Measurements from ENCODE around the gene ATP6V1C2. TPM values are rescaled to one million over a fixed set of nuclear protein-coding genes. Genes with fewer than 3 reads are reported as not detected.

Gene ATP6V1C2
- polyA plus RNA-seq, 3 donors: 0.03 TPM; not detected in 2

DNA sequence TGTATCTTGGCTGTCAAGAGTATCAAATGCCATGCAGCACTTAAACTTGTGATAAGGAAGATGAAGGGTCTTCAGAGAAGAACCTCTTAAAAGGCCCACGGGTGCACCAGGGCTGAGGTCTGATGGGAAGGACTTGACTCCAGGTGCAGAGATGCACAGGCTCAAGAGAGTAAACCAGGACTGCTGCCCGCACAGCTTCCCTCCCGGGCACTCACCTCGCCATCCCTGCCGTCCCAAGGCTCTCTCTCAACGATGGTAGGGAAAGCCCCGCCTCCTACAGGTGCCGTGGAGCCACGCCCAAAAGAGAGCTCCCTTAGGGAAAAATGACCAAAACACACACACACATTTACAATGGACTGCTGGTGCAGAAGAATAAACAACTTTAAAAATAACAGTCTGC, 63.3 kb downstream of the ATP6V1C2 start:
- no peak overlapping the region for H3K27ac Mint-ChIP-seq

DNA sequence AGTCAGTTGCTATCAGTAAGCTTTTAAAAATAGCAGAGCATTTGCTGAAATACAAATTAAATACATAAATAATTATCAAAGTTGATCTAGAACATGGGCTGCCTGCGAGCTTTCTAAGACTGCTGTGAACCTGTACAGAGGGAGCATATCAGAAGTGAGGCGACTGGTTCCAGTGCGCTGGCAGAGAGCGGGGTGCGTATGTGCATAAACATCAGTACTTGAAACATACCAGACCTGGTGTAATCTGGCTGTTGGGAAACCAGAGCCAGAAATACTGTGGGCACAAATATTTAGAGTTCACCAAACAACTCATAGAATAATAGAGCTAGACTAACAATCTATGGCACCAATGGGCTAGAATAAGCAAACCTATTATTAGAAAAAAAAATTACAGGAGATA, 63.8 kb downstream of the ATP6V1C2 start:
- H3K27me3 ChIP-seq (ENCODE audit: control insufficient read depth in 2 of 2, insufficient read depth in 2 of 2, low read length in 2 of 2): no peaks in the 10 kb centered on the region
- H3K4me3 ChIP-seq (replicated peaks in 1 of 3; ENCODE audit: low read depth in 2 of 3, low read length in 3 of 3): no peak overlapping the region
- Mint-ChIP-seq H3K9me3 (peaks cover 0 to under 1% (median 0%) of the 10 kb centered on the region in 7 donors), H3K27me3 (ENCODE audit: low read depth in 3 of 3) (no peaks in the 10 kb centered on the region), H3K4me3 (no peak overlapping the region), H3K4me1 (no peaks in the 10 kb centered on the region), H3K36me3 (peaks cover 92 to 100% of the 10 kb centered on the region in 2 donors), H3K27ac (no peak overlapping the region)
- TF ChIP-seq, protein P1, sequence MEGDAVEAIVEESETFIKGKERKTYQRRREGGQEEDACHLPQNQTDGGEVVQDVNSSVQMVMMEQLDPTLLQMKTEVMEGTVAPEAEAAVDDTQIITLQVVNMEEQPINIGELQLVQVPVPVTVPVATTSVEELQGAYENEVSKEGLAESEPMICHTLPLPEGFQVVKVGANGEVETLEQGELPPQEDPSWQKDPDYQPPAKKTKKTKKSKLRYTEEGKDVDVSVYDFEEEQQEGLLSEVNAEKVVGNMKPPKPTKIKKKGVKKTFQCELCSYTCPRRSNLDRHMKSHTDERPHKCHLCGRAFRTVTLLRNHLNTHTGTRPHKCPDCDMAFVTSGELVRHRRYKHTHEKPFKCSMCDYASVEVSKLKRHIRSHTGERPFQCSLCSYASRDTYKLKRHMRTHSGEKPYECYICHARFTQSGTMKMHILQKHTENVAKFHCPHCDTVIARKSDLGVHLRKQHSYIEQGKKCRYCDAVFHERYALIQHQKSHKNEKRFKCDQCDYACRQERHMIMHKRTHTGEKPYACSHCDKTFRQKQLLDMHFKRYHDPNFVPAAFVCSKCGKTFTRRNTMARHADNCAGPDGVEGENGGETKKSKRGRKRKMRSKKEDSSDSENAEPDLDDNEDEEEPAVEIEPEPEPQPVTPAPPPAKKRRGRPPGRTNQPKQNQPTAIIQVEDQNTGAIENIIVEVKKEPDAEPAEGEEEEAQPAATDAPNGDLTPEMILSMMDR (IDR thresholded peaks at IDR 0.05): no peak
- H2AFZ ChIP-seq (ENCODE audit: insufficient read depth, low read depth, low read length, poor library complexity, severe bottlenecking): no peak overlapping the region
- H3K4me1 ChIP-seq (ENCODE audit: control insufficient read depth in 1 of 2, insufficient read depth in 2 of 2, low read length in 2 of 2): no peaks in the 10 kb centered on the region
- intact Hi-C loops (cut with micrococcal nuclease): no loop called here
- whole genome bisulfite sequencing (ENCODE audit: insufficient coverage): 95% methylated on average over 4 of the region's 5 CpGs
- peaks cover 94 to 100% of the 10 kb centered on the region in 2 donors for H3K36me3 ChIP-seq (replicated peaks in 1 of 2; ENCODE audit: control insufficient read depth in 1 of 2, insufficient read depth in 2 of 2, low read length in 2 of 2)
- H3K9ac ChIP-seq (ENCODE audit: insufficient read depth, low read length, poor library complexity, severe bottlenecking): no peak overlapping the region
- DNase-seq: no peak
- no peaks in the 10 kb centered on the region for H3K79me2 ChIP-seq (ENCODE audit: insufficient read depth, low read length)
- no peak overlapping the region for H3K4me2 ChIP-seq (replicated peaks; ENCODE audit: extremely low read depth, low read length, poor library complexity, severe bottlenecking)
- no peaks in the 10 kb centered on the region for H3K9me3 ChIP-seq (replicated peaks in 1 of 2; ENCODE audit: control insufficient read depth in 1 of 2, insufficient read depth in 1 of 2, low read length in 2 of 2)
- no peaks in the 10 kb centered on the region for H4K20me1 ChIP-seq (ENCODE audit: insufficient read depth, low read length)
- H3K27ac ChIP-seq (ENCODE audit: low read depth in 1 of 2, low read length in 2 of 2): no peak overlapping the region

More for the DNA sequence above, 63.3 kb downstream of the ATP6V1C2 start:
- H3K4me1 ChIP-seq (ENCODE audit: control insufficient read depth in 1 of 2, insufficient read depth in 2 of 2, low read length in 2 of 2): no peaks in the 10 kb centered on the region
- H3K9me3 Mint-ChIP-seq: peaks cover 0 to 3% (median 0%) of the 10 kb centered on the region in 7 donors
- no peak overlapping the region for H3K4me3 ChIP-seq (replicated peaks in 1 of 3; ENCODE audit: low read depth in 2 of 3, low read length in 3 of 3)
- no peak overlapping the region for H3K27ac ChIP-seq (ENCODE audit: low read depth in 1 of 2, low read length in 2 of 2)
- intact Hi-C loops (cut with micrococcal nuclease): no loop called here
- H3K36me3 Mint-ChIP-seq: peaks cover 92 to 100% of the 10 kb centered on the region in 2 donors
- H3K4me3 Mint-ChIP-seq: no peak overlapping the region
- TF ChIP-seq, protein P1 (IDR thresholded peaks at IDR 0.05): no peak
- H3K4me2 ChIP-seq (replicated peaks; ENCODE audit: extremely low read depth, low read length, poor library complexity, severe bottlenecking): no peak overlapping the region
- no peak overlapping the region for H3K9ac ChIP-seq (ENCODE audit: insufficient read depth, low read length, poor library complexity, severe bottlenecking)
- peaks cover 93 to 100% of the 10 kb centered on the region in 2 donors for H3K36me3 ChIP-seq (replicated peaks in 1 of 2; ENCODE audit: control insufficient read depth in 1 of 2, insufficient read depth in 2 of 2, low read length in 2 of 2)
- WGBS (ENCODE audit: insufficient coverage): 98% methylated on average over 8 of the region's 9 CpGs
- DNase-seq: no peak
- no peaks in the 10 kb centered on the region for H3K79me2 ChIP-seq (ENCODE audit: insufficient read depth, low read length)
- no peaks in the 10 kb centered on the region for H3K27me3 ChIP-seq (ENCODE audit: control insufficient read depth in 2 of 2, insufficient read depth in 2 of 2, low read length in 2 of 2)
- H3K9me3 ChIP-seq (replicated peaks in 1 of 2; ENCODE audit: control insufficient read depth in 1 of 2, insufficient read depth in 1 of 2, low read length in 2 of 2): no peaks in the 10 kb centered on the region
- no peaks in the 10 kb centered on the region for H3K4me1 Mint-ChIP-seq
- no peak overlapping the region for H2AFZ ChIP-seq (ENCODE audit: insufficient read depth, low read depth, low read length, poor library complexity, severe bottlenecking)
- no peaks in the 10 kb centered on the region for H4K20me1 ChIP-seq (ENCODE audit: insufficient read depth, low read length)
- peaks cover 0 to 5% (median 0%) of the 10 kb centered on the region in 3 donors for H3K27me3 Mint-ChIP-seq (ENCODE audit: low read depth in 3 of 3)

Data from CD14-positive monocyte (primary cell).